HG03196 (cell line): Measurements from ENCODE around the gene ACOT7.

Experiments used
- ATAC-seq: cut with Tn5 transposase; IDR thresholded peaks from one replicate; pipeline ENCODE4 v1.9.1; 2021; ENCODE audit not compliant: unreplicated experiment

ACOT7 gene

DNA sequence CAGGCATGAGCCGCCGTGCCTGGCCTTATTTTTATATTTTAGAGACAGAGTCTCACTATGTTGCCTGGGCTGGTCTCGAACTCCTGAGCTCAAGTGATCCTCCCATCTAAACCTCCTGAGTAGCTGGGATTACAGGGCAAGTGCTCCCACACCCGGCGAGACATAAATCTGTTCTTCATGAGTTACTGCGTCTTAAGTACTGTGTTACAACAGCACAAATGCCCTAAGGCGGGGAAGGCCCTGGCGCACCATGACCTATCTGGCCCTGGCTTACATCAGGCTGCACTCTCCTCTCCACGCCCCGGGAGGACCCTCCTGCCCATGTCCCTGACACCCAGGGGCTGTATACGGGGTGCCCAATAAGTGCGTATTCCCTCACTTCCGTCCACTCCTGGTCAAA, 136.9 kb downstream of the ACOT7 start:
- no peak for ATAC-seq

GRCh38 chr1:6254691-6255090, 138.9 kb downstream of the ACOT7 start:
- no peak for ATAC-seq

- no peak for ATAC-seq
Observed at GRCh38 chr1:6253380-6253779, 140.2 kb downstream of the ACOT7 start.

DNA sequence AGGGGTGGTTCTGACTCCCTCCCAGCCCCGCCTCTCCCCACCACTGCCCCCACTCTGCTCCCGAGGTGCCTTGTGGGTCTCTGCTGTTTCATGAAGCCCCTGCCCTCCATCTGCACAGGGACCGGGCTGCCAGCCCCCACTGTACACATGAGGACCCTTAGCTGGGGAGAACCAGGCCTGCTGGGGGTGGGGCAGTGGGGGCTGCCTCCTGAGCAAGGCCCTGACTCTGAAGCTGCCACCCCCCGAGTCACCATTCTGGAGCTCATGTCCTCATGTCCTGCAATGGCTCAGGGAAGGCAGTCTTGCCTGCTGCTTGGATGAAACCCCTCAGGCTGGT, 141.2 kb downstream of the ACOT7 start:
- no peak for ATAC-seq

GRCh38 chr1:6251681-6252373, 141.7 kb downstream of the ACOT7 start:
- no peak for ATAC-seq

DNA sequence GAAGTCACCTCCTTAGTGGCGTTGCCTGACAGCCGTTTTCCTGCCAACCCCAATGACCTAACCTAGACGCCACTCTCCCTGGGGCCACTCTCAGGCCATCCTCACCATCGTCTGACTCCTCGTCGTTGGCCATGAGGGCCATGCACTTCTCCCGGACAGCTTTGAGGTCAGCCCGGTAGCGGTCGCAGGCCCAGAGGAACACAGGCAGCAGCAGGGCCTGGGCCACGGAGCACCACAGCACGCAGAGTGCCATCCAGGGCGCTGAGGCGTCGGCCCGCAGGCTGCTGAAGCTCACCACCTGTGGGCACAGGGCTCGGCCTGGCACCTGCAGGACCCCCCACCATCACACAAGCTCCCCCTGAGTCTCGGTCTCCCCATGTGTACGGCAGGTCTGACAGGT, 142.3 kb downstream of the ACOT7 start:
- no peak for ATAC-seq

GRCh38 chr1:6249739-6250689, 143.6 kb downstream of the ACOT7 start:
- ATAC-seq, result no peak

DNA sequence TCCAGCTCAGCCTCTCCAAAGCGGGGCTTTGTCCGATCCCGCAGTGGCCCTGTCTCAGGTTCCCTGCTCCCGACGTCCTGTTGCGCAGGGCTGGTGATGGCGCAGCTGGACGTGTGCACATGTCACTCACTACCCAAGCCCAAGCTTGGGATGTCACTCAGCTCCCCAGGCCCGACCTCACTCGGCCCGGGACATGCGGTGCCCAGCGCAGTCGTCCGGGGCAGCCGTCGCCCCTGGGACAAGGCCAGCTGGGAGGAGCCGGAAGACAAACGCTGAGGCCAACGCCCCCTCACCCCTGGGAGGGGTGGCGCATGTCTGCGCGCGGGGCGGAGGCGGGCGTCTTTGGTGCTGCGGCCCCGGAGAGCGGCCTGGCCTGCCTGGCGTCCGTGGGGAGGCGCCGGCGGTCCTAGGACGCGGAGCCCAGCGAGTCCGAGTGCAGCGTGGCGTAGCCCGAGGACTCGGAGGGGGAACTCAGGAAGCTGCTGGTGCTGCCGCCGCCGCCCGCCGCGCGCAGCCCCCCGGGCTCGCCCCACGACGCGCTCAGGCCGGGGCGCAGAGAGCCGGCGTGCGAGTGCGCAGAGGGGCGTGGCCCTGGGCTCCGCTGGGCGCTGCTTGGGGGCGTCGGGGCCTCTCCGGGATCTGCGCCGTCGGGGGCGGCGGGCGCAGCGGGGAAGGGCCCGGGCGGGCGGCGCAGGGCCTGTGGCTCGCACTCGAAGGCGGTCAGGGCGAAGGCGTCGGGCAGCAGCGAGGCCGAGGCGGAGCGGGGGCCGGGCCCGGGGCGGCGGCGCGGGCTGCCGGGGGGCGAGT, 144.4 kb downstream of the ACOT7 start:
- no peak for ATAC-seq

DNA sequence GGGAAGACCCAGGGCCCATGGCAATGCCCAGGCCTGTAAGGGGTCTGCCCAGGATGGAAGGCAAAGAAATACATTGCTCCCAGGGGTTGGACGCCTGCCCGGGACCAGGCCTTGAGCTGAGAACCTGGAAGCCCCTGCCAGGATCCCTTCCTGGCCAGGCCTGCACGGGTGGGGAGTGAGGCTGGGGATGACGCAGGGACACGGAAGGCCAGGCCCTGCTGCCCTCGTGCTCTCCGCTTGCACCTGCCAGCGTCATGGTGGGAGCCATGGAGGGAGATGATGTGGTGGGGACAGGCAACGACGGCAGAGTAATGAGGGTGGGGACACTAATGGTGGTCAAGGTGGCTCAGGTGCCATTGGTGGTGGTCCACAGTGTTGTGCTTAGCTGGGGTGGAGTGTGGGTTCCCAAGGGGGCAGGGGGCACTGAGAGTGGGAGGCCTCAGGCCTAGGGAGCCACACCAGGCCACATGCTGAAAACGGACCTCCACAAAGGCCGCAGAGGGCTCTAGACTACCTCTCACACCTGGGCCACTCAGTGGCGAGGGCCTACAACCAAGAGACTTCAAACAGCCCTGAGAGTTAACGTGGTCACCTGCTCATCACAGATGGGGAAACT, 145.3 kb downstream of the ACOT7 start:
- ATAC-seq, result no peak

- no peak for ATAC-seq
Observed at GRCh38 chr1:6247651-6248050, 145.9 kb downstream of the ACOT7 start.

- ATAC-seq, result peak; percentile 48
Observed at GRCh38 chr1:6246497-6247467, 146.8 kb downstream of the ACOT7 start.

- ATAC-seq, result no peak
Observed at GRCh38 chr1:6245869-6246496, 147.6 kb downstream of the ACOT7 start.

DNA sequence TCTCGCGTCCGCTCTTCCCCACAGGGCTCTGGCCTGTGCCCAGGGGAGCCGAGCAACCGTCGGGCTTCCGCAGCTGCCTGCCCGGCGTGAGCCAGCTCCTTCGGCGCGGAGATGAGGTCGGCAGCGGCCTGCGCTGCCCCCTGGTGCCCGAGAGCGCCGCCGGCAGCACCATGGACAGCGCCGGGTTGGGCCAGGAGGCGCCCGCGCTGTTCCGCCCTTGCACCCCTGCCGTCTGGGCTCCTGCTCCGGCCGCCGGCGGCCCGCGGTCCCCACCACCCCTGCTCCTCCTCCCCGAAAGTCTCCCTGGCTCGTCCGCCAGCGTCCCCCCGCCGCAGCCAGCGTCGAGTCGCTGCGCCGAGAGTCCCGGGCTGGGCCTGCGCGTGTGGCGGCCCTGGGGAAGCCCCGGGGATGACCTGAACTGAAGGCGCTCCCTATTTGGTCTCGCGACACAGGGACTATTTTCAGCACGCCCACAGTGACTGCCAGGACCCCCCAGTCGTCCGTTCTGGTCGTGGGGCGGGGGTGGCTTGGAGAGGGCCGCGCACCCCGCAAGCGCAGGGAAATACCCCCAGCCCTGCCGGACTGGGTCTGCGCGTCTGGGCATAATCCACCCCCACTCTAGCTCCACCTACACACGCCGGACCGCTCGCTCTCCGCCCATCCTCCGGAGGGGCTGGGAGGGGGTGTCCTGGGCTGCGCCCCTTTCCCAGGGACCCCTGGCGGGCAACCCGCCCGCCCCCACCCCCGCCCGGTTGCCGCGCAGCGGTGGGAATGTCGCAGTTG, 148.3 kb downstream of the ACOT7 start:
- no peak for ATAC-seq

- ATAC-seq, result no peak
Observed at GRCh38 chr1:6244401-6245049, 149.0 kb downstream of the ACOT7 start.

GRCh38 chr1:6243993-6244392, 149.6 kb downstream of the ACOT7 start, which contains the start of gene HES3:
Gene HES3 (plus strand): TSS chr1:6244179. CDS start chr1:6244366, 187 bp downstream.
- ATAC-seq, result no peak

DNA sequence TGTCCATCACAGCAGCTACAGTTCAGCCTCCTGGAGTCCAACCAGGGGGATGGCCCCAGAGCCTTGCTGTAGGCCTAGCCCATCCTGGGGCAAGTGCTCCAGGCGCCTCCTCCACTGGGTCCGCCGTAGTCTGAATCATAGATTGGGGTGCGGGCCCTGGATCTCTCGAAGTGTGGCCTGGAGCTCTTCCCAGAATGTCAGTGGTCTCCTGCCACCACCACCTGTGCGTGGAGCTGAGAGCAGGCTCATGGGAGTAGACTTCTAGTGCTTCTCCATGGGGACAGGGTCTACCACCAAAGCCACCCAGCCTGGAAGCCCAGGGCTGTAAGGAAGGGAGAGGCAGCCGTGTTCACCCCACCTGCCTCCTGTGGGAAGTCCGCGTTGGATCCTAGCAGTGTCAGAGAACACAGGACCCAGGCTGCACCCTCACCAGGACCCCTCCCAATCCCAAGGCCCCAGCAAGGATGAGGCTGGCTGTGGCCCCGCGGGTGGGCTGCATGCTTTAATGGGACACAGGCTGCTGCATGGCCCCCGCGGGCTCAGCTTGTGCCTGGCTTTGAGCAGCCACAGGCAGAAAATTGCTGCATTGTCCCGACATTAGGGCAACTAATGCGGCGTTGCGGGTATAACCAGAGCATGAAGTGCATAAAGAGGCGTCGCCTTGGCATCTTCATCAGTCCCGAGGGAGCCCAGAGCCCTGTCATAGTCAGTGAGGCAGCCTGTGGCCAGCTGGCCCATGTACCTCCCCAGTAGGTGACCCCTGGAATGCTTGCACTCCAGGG, 150.3 kb downstream of the ACOT7 start:
- no peak for ATAC-seq
